Measurements from ENCODE around the gene PLEKHD1.

The PLEKHD1 gene

GRCh38 chr14:69484444-69485314 is at the start of gene PLEKHD1:
Gene PLEKHD1 (plus strand): TSS chr14:69484728. CDS start chr14:69484966, 238 bp downstream.
- no peak for TF ChIP-seq Cebpa-rat (IDR thresholded peaks at IDR 0.05)
- Histone ChIP-seq H3K36me3 (no peaks in the 10 kb centered on the region), H3K4me2 (peak within 1 kb of the TSS; percentile 2 to 87 (median 61); a peak in 19 of 22 replicates), H3K4me3 (peak within 1 kb of the TSS in 2 of 10 experiments; percentile 14 to 15; a peak in 2 of 20 replicates), H3K9ac (no peak within 1 kb of the TSS), H3K27ac (no peak within 1 kb of the TSS), H3K4me1 (peaks cover 32 to 59% (median 53%) of the 10 kb centered on the region in 10 experiments), H4K20me1 (peaks cover 0 to 20% (median 10%) of the 10 kb centered on the region in 11 experiments; a peak in 11 of 22 replicates), H3K9me3 (replicated peaks in 1 of 11) (no peaks in the 10 kb centered on the region), H3K27me3 (peaks cover 44 to 50% (median 48%) of the 10 kb centered on the region in 11 experiments)

GRCh38 chr14:69439521-69440270 is 44.8 kb upstream of the PLEKHD1 start:
- Histone ChIP-seq H3K4me3 (no peak overlapping the region), H3K36me3 (peaks cover 37 to 63% (median 43%) of the 10 kb centered on the region in 11 experiments), H3K9me3 (replicated peaks in 1 of 11) (peaks cover 0 to 49% (median 33%) of the 10 kb centered on the region in 11 experiments; a peak in 18 of 22 replicates), H4K20me1 (peaks cover 0 to 8% (median 0%) of the 10 kb centered on the region in 11 experiments; a peak in 1 of 22 replicates), H3K9ac (peak overlapping the region in 1 of 11 experiments; percentile 78; a peak in 1 of 22 replicates), H3K27ac (peak overlapping the region in 5 of 11 experiments; percentile 77 to 93 (median 85); a peak in 8 of 22 replicates), H3K4me2 (peak overlapping the region in 7 of 11 experiments; percentile 9 to 64 (median 56); a peak in 7 of 22 replicates), H3K27me3 (no peaks in the 10 kb centered on the region), H3K4me1 (peaks cover 2 to 47% (median 36%) of the 10 kb centered on the region in 10 experiments; a peak in 19 of 20 replicates)
- TF ChIP-seq Cebpa-rat (IDR thresholded peaks at IDR 0.05) = no peak

DNA sequence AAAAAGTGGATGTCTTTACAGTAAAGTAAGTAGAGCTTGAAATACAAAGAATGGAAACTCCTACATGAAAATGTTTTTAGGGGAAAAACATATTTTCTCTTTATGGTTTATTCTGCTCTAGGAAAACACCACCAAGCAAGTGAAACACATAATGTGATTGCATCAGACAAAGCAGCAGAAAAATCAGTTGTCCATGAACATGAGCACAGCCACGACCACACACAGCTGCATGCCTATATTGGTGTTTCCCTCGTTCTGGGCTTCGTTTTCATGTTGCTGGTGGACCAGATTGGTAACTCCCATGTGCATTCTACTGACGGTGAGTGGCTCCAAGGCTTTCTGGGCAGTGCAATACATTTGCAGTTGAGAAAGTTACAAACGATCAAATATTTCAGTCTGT is 42.6 kb upstream of the PLEKHD1 start:
- TF ChIP-seq Cebpa-rat (IDR thresholded peaks at IDR 0.05) = peak in 7 of 11 experiments; percentile 36 to 98 (median 69); a peak in 10 of 22 replicates
- Histone ChIP-seq H3K9me3 (replicated peaks in 1 of 11) (peaks cover 0 to 34% (median 21%) of the 10 kb centered on the region in 11 experiments; a peak in 15 of 22 replicates), H3K27ac (peak overlapping the region in 8 of 11 experiments; percentile 54 to 93 (median 80); a peak in 16 of 22 replicates), H4K20me1 (peaks cover 0 to 3% (median 0%) of the 10 kb centered on the region in 11 experiments; a peak in 1 of 22 replicates), H3K4me3 (0 out of 20 replicates have a peak overlapping the region, but pooled peaks of 1 of the 10 experiments have one; percentile 6), H3K9ac (peak overlapping the region in 6 of 11 experiments; percentile 31 to 78 (median 70); a peak in 10 of 22 replicates), H3K36me3 (peaks cover 45 to 75% (median 53%) of the 10 kb centered on the region in 11 experiments), H3K4me1 (peaks cover 0 to 47% (median 36%) of the 10 kb centered on the region in 10 experiments; a peak in 17 of 20 replicates), H3K4me2 (peak overlapping the region in 9 of 11 experiments; percentile 29 to 64 (median 56); a peak in 20 of 22 replicates), H3K27me3 (no peaks in the 10 kb centered on the region)

DNA sequence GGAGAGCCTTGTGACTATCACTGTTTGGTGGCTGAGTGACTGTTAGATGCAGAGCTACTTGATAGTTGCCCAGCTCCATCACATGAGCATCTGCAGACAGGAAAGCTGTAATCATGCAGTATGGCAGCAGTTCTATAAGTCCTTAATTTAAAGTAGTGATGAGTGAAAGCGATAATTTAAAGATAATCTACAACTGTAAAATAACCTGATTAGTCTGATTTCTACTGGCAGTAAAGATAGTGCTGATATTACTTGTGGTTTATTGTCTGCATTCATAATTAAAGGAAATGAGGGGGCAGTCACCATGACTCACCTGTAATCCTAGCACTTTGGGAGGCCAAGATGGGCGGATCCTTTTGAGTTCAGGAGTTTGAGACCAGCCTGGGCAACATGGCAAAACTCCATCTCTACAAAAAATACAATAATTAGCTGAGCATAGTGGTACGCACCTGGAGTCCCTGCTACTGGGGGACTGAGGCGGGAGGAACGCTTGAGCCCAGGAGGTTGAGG is 41.2 kb upstream of the PLEKHD1 start:
- Histone ChIP-seq H3K27ac (peak overlapping the region in 6 of 11 experiments; percentile 64 to 93 (median 84); a peak in 12 of 22 replicates), H4K20me1 (no peaks in the 10 kb centered on the region; a peak in 1 of 22 replicates), H3K4me3 (no peak overlapping the region), H3K4me1 (peaks cover 0 to 47% (median 36%) of the 10 kb centered on the region in 10 experiments; a peak in 17 of 20 replicates), H3K36me3 (peaks cover 58 to 89% (median 67%) of the 10 kb centered on the region in 11 experiments), H3K9ac (peak overlapping the region in 1 of 11 experiments; percentile 78; a peak in 1 of 22 replicates), H3K9me3 (replicated peaks in 1 of 11) (peaks cover 0 to 45% (median 28%) of the 10 kb centered on the region in 11 experiments; a peak in 15 of 22 replicates), H3K27me3 (no peaks in the 10 kb centered on the region), H3K4me2 (peak overlapping the region in 7 of 11 experiments; percentile 1 to 64 (median 56); a peak in 12 of 22 replicates)
- no peak for TF ChIP-seq Cebpa-rat (IDR thresholded peaks at IDR 0.05)

GRCh38 chr14:69449216-69449615 is 35.3 kb upstream of the PLEKHD1 start:
- no peak overlapping the region for H3K27ac ChIP-seq
- no peaks in the 10 kb centered on the region for H3K27me3 ChIP-seq
- no peak overlapping the region for H3K9ac ChIP-seq
- H3K4me3 ChIP-seq = no peak overlapping the region
- no peak overlapping the region for H3K4me2 ChIP-seq
- H4K20me1 ChIP-seq = peaks cover 0 to 3% (median 0%) of the 10 kb centered on the region in 11 experiments; a peak in 1 of 22 replicates
- no peak for TF ChIP-seq Cebpa-rat (IDR thresholded peaks at IDR 0.05)
- no peaks in the 10 kb centered on the region for H3K4me1 ChIP-seq
- peaks cover 0 to 23% (median 12%) of the 10 kb centered on the region in 11 experiments; a peak in 13 of 22 replicates for H3K9me3 ChIP-seq (replicated peaks in 1 of 11)
- H3K36me3 ChIP-seq = peaks cover 49 to 81% (median 68%) of the 10 kb centered on the region in 11 experiments

GRCh38 chr14:69451941-69452340 is 32.6 kb upstream of the PLEKHD1 start:
- Histone ChIP-seq H3K4me2 (no peak overlapping the region), H3K36me3 (peaks cover 56 to 81% (median 68%) of the 10 kb centered on the region in 11 experiments), H3K4me1 (no peaks in the 10 kb centered on the region), H3K4me3 (no peak overlapping the region), H3K27ac (no peak overlapping the region), H3K9me3 (replicated peaks in 1 of 11) (peaks cover 0 to 16% (median 9%) of the 10 kb centered on the region in 11 experiments; a peak in 11 of 22 replicates), H4K20me1 (peaks cover 0 to 3% (median 0%) of the 10 kb centered on the region in 11 experiments; a peak in 1 of 22 replicates), H3K27me3 (no peaks in the 10 kb centered on the region), H3K9ac (no peak overlapping the region)
- no peak for TF ChIP-seq Cebpa-rat (IDR thresholded peaks at IDR 0.05)

GRCh38 chr14:69458350-69458749 is 26.2 kb upstream of the PLEKHD1 start:
- Histone ChIP-seq H3K4me3 (no peak overlapping the region), H3K9ac (no peak overlapping the region), H4K20me1 (peaks cover 0 to 14% (median 5%) of the 10 kb centered on the region in 11 experiments; a peak in 5 of 22 replicates), H3K27me3 (no peaks in the 10 kb centered on the region), H3K4me1 (peaks cover 0 to 21% (median 14%) of the 10 kb centered on the region in 10 experiments; a peak in 15 of 20 replicates), H3K9me3 (replicated peaks in 1 of 11) (no peaks in the 10 kb centered on the region), H3K36me3 (peaks cover 57 to 92% (median 68%) of the 10 kb centered on the region in 11 experiments), H3K27ac (no peak overlapping the region), H3K4me2 (no peak overlapping the region)
- no peak for TF ChIP-seq Cebpa-rat (IDR thresholded peaks at IDR 0.05)

- Histone ChIP-seq H3K4me3 (no peak overlapping the region), H3K27me3 (no peaks in the 10 kb centered on the region), H3K9me3 (replicated peaks in 1 of 11) (no peaks in the 10 kb centered on the region), H3K36me3 (peaks cover 50 to 84% (median 60%) of the 10 kb centered on the region in 11 experiments), H4K20me1 (peaks cover 0 to 14% (median 5%) of the 10 kb centered on the region in 11 experiments; a peak in 5 of 22 replicates), H3K9ac (no peak overlapping the region), H3K27ac (no peak overlapping the region), H3K4me2 (no peak overlapping the region), H3K4me1 (peaks cover 0 to 21% (median 14%) of the 10 kb centered on the region in 10 experiments; a peak in 15 of 20 replicates)
- no peak for TF ChIP-seq Cebpa-rat (IDR thresholded peaks at IDR 0.05)
Measured at GRCh38 chr14:69459122-69459521, 25.4 kb upstream of the PLEKHD1 start.

Measured in BLaER1 treated with 17β-estradiol and CSF1 and Interleukin-3, amounts not matched to agents 10 nM and 100 nM (cell line).